IMR-90 (cell line): ENCODE results near the gene ENOX1. TPM values are rescaled to one million over a fixed set of nuclear protein-coding genes. Genes with fewer than 3 reads are reported as not detected.

Source experiments
- ATAC-seq: fragments of 200-7000 bp; cut with Tn5 transposase; 2 replicates; pipeline ENCODE4 v1.9.1; 2020; ENCODE audit warnings: low read depth, mild to moderate bottlenecking, moderate library complexity
- BruUV-seq: library from RNA; stranded (reverse); fragments of 400-500 nt; replicated peaks from 2 replicates; lab custom pipeline; 2021; lab: Mats Ljungman, UMichigan
- CTCF ChIA-PET: fragments of 300-600 bp; formaldehyde crosslinking; extraction: SDS; loops from one replicate; lab custom pipeline; 2021; ENCODE audit warnings: antibody characterized with exemption; lab: Yijun Ruan, JAX
- POLR2A ChIA-PET: fragments of 300-600 bp; sonication (Branson Sonifier 250); formaldehyde crosslinking; loops from one replicate; lab custom pipeline; 2022; ENCODE audit warnings: antibody characterized with exemption; ENCODE audit not compliant: unreplicated experiment; lab: Charles Lee
- DNase-seq: peaks from one replicate; pipeline ENCODE4 v3.0.0; 2013
- H2AFZ ChIP-seq: replicated peaks from 2 replicates; pipeline ENCODE3; 2013; ENCODE audit warnings: low read length, mild to moderate bottlenecking; ENCODE audit not compliant: poor library complexity
- H2AK5ac ChIP-seq: 2 replicates; pipeline ENCODE4 v1.6.1; 2013; ENCODE audit warnings: low read depth, low read length, inconsistent platforms
- H2AK9ac ChIP-seq: replicated peaks from 2 replicates; pipeline ENCODE3; 2013; ENCODE audit warnings: mild to moderate bottlenecking, low read depth, low read length, moderate library complexity; ENCODE audit not compliant: poor library complexity
- H2BK120ac ChIP-seq: 2 replicates; pipeline ENCODE4 v1.6.1; 2013; ENCODE audit warnings: low read depth, low read length, inconsistent platforms
- H2BK15ac ChIP-seq: 3 replicates; pipeline ENCODE4 v1.6.1; 2013; ENCODE audit warnings: low read depth, low read length, inconsistent platforms
- H2BK20ac ChIP-seq: 2 replicates; pipeline ENCODE4 v1.6.1; 2013; ENCODE audit warnings: low read depth, mild to moderate bottlenecking, inconsistent platforms, low read length, moderate library complexity
- H2BK5ac ChIP-seq: 2 replicates; pipeline ENCODE4 v1.6.1; 2013; ENCODE audit warnings: mild to moderate bottlenecking, low read depth, low read length, inconsistent platforms; ENCODE audit not compliant: poor library complexity, severe bottlenecking
- H3K14ac ChIP-seq: replicated peaks from 2 replicates; pipeline ENCODE4 v1.6.1; 2013; ENCODE audit warnings: low read depth, low read length, inconsistent platforms
- H3K18ac ChIP-seq: 2 replicates; pipeline ENCODE4 v1.6.1; 2013; ENCODE audit warnings: low read depth, low read length, control low read depth
- H3K23ac ChIP-seq: 2 replicates; pipeline ENCODE4 v1.6.1; 2013; ENCODE audit warnings: low read depth, low read length, inconsistent platforms
- H3K27ac ChIP-seq: 2 replicates; pipeline ENCODE4 v1.5.1; 2013; ENCODE audit warnings: mild to moderate bottlenecking, control low read depth, low read length; ENCODE audit not compliant: insufficient read depth
- H3K27me3 ChIP-seq: 2 replicates; pipeline ENCODE4 v1.6.1; 2013; ENCODE audit warnings: low read length; ENCODE audit not compliant: control insufficient read depth, insufficient read depth
- H3K36me3 ChIP-seq: 2 replicates; pipeline ENCODE4 v1.6.1; 2013; ENCODE audit warnings: low read length, mixed read lengths; ENCODE audit not compliant: control insufficient read depth, insufficient read depth
- H3K4ac ChIP-seq: 2 replicates; pipeline ENCODE4 v1.6.1; 2013; ENCODE audit warnings: low read depth, low read length, inconsistent platforms
- H3K4me1 ChIP-seq: 2 replicates; pipeline ENCODE4 v1.6.1; 2013; ENCODE audit warnings: low read length, mixed read lengths; ENCODE audit not compliant: control insufficient read depth, insufficient read depth
- H3K4me2 ChIP-seq: 2 replicates; pipeline ENCODE4 v1.6.1; 2013; ENCODE audit warnings: low read depth, mild to moderate bottlenecking, control low read depth, low read length, moderate library complexity
- H3K4me3 ChIP-seq: 2 replicates; pipeline ENCODE4 v1.5.1; 2013; ENCODE audit warnings: low read depth, mild to moderate bottlenecking, control low read depth, low read length, moderate library complexity; ENCODE audit not compliant: insufficient read depth
- H3K56ac ChIP-seq: 2 replicates; pipeline ENCODE4 v1.6.1; 2013; ENCODE audit warnings: low read length, inconsistent platforms; ENCODE audit not compliant: insufficient read depth; ENCODE audit errors: extremely low read depth
- H3K79me1 ChIP-seq, 2 experiments: 2 replicates each; pipeline ENCODE4 v1.6.1; 2013; ENCODE audit warnings: low read length in 2 of 2, inconsistent platforms in 1 of 2, low read depth in 1 of 2
- H3K9ac ChIP-seq: 2 replicates; pipeline ENCODE4 v1.6.1; 2013; ENCODE audit warnings: low read depth, low read length, control low read depth
- H3K9me1 ChIP-seq: 2 replicates; pipeline ENCODE4 v1.6.1; 2013; ENCODE audit warnings: low read length, inconsistent platforms; ENCODE audit not compliant: insufficient read depth
- H3K9me3 ChIP-seq: 2 replicates; pipeline ENCODE4 v1.6.1; 2013; ENCODE audit warnings: low read length; ENCODE audit not compliant: control insufficient read depth, insufficient read depth
- H4K20me1 ChIP-seq: 2 replicates; pipeline ENCODE4 v1.6.1; 2013; ENCODE audit warnings: low read length, inconsistent platforms; ENCODE audit not compliant: insufficient read depth
- H4K5ac ChIP-seq: 2 replicates; pipeline ENCODE4 v1.6.1; 2013; ENCODE audit warnings: mild to moderate bottlenecking, low read depth, low read length, control low read depth
- H4K8ac ChIP-seq, 2 experiments: 2 replicates each; pipeline ENCODE4 v1.6.1; 2013; ENCODE audit warnings: low read depth in 2 of 2, low read length in 2 of 2, control low read depth in 1 of 2, inconsistent platforms in 1 of 2
- H4K91ac ChIP-seq: 2 replicates; pipeline ENCODE4 v1.6.1; 2013; ENCODE audit warnings: low read depth, low read length, inconsistent platforms; ENCODE audit not compliant: insufficient read depth
- BHLHE40 ChIP-seq: fragments of 150-350 bp; IDR thresholded peaks from 2 replicates; pipeline ENCODE4 v1.6.1; 2016; ENCODE audit warnings: mild to moderate bottlenecking, low read depth, low read length
- CEBPB ChIP-seq: IDR thresholded peaks from 2 replicates; pipeline ENCODE4 v1.6.1; 2012; ENCODE audit warnings: low read depth, low read length, improper control_type of control experiment
- CHD1 ChIP-seq: IDR thresholded peaks from 2 replicates; pipeline ENCODE4 v1.6.1; 2012; ENCODE audit warnings: low read depth, low read length, improper control_type of control experiment
- MAFK ChIP-seq: IDR thresholded peaks from 2 replicates; pipeline ENCODE4 v1.6.1; 2012; ENCODE audit warnings: low read depth, low read length, improper control_type of control experiment
- MAZ ChIP-seq: IDR thresholded peaks from 2 replicates; pipeline ENCODE4 v1.6.1; 2012; ENCODE audit warnings: low read depth, mild to moderate bottlenecking, low read length, improper control_type of control experiment, moderate library complexity, borderline replicate concordance
- NFE2L2 ChIP-seq: fragments of 150-350 bp; IDR thresholded peaks from 2 replicates; pipeline ENCODE4 v1.6.1; 2016; ENCODE audit warnings: low read depth, mild to moderate bottlenecking, low read length
- POLR2A ChIP-seq: IDR thresholded peaks from 2 replicates; pipeline ENCODE4 v1.6.1; 2012; ENCODE audit warnings: mild to moderate bottlenecking, low read depth, low read length
- RFX5 ChIP-seq: IDR thresholded peaks from 2 replicates; pipeline ENCODE4 v1.8.0; 2012; ENCODE audit warnings: low read depth, mild to moderate bottlenecking, low read length, moderate library complexity
- WGBS, 2 experiments: methylation state at CpG; one replicate each; pipeline versions ENCODE4 v1.1.5 to v1.1.7; 2013; ENCODE audit warnings: missing lambda C conversion rate in 2 of 2; ENCODE audit not compliant: insufficient read length in 1 of 2; ENCODE audit errors: extremely low coverage in 2 of 2; 5-methylcytosine and 5-hydroxymethylcytosine counted together
- dilution Hi-C: fragments of 300-500 bp; cut with HindIII; formaldehyde crosslinking; loops from one replicate; pipeline ENCODE4 v1.14.3; 2018; ENCODE audit warnings: low sequenced_read_pairs; ENCODE audit not compliant: unreplicated experiment
- in situ Hi-C: fragments of 300-500 bp; cut with MboI; formaldehyde crosslinking; loops from 3 replicates; pipeline ENCODE4 v1.14.3; 2019; ENCODE audit warnings: low sequenced_read_pairs, inconsistent platforms, mixed read lengths
- intact Hi-C: fragments of 100-400 bp; cut with micrococcal nuclease; formaldehyde crosslinking; loops from 2 replicates; pipeline ENCODE4 v1.10.0; 2022
- polyA plus RNA-seq, 3 experiments: library from polyadenylated mRNA; depleted of rRNA; stranded (reverse); fragments of >200 nt; gene quantifications; 2 replicates each; pipeline ENCODE4 v1.2.3, GENCODE V29; 2012; ENCODE audit warnings: low replicate concordance in 1 of 3
- total RNA-seq: library from RNA; depleted of rRNA; stranded (reverse); fragments of >200 nt; gene quantifications from 2 replicates; pipeline ENCODE4 v1.2.3, GENCODE V29; 2012
- TF ChIP-seq, protein P1 (sequence below): conservative IDR thresholded peaks from 2 replicates; pipeline ENCODE4 v1.5.1; 2012; ENCODE audit warnings: mild to moderate bottlenecking, low read depth, low read length, improper control_type of control experiment

Gene ENOX1
- total and polyA plus RNA-seq, 2 of the 4 experiments (the other 2 are of a cell fraction) = 0.99 to 1.3 TPM

DNA sequence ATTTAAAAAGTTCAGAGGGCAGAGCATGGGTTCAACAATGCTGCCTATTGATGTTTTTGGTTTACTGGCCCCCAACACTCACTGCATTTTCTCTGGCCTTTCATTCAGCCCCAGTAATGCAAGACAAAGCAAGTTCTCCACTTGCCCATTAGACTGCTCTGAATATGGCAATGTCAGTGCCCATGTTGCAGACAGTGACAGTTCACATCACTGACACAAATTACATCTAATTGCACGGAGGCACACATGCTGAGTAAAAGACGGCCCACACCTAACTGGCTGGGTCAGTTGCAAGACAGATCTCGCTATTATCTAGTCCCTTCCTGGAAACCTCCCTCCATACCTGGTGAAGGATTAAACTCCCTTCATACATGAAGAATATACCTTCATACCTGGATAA, 54.0 kb downstream of the ENOX1 start:
- Histone ChIP-seq H3K9ac (no peak overlapping the region), H4K8ac (no peak overlapping the region), H3K36me3 (no peaks in the 10 kb centered on the region), H3K4ac (no peak overlapping the region), H4K5ac (no peak overlapping the region), H3K27me3 (no peaks in the 10 kb centered on the region; the same call in 1 of the 2 replicates), H2BK20ac (no peak overlapping the region), H2BK5ac (no peak overlapping the region), H3K4me1 (peaks cover 3% of the 10 kb centered on the region; the same call in 1 of the 2 replicates), H3K56ac (no peak overlapping the region), H2AK9ac (no peak overlapping the region), H3K9me1 (no peaks in the 10 kb centered on the region), H4K20me1 (no peaks in the 10 kb centered on the region), H3K18ac (no peak overlapping the region), H4K91ac (no peak overlapping the region), H2BK120ac (no peak overlapping the region), H2BK15ac (no peak overlapping the region), H3K14ac (no peak overlapping the region), H3K27ac (no peak overlapping the region), H2AFZ (no peak overlapping the region), H3K23ac (no peak overlapping the region), H3K9me3 (no peaks in the 10 kb centered on the region), H3K4me2 (no peak overlapping the region), H3K79me1 (no peaks in the 10 kb centered on the region), H2AK5ac (no peak overlapping the region), H3K4me3 (no peak overlapping the region)
- intact Hi-C loops = no loop called here
- no peak for TF ChIP-seq CHD1
- TF ChIP-seq, protein P1, sequence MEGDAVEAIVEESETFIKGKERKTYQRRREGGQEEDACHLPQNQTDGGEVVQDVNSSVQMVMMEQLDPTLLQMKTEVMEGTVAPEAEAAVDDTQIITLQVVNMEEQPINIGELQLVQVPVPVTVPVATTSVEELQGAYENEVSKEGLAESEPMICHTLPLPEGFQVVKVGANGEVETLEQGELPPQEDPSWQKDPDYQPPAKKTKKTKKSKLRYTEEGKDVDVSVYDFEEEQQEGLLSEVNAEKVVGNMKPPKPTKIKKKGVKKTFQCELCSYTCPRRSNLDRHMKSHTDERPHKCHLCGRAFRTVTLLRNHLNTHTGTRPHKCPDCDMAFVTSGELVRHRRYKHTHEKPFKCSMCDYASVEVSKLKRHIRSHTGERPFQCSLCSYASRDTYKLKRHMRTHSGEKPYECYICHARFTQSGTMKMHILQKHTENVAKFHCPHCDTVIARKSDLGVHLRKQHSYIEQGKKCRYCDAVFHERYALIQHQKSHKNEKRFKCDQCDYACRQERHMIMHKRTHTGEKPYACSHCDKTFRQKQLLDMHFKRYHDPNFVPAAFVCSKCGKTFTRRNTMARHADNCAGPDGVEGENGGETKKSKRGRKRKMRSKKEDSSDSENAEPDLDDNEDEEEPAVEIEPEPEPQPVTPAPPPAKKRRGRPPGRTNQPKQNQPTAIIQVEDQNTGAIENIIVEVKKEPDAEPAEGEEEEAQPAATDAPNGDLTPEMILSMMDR = no peak
- no peak for TF ChIP-seq NFE2L2
- no peak for TF ChIP-seq MAFK
- no peak for TF ChIP-seq BHLHE40
- TF ChIP-seq POLR2A = no peak
- TF ChIP-seq CEBPB = no peak
- TF ChIP-seq MAZ = no peak
- no peak for TF ChIP-seq RFX5
- POLR2A ChIA-PET = no interaction called here
- in situ Hi-C loops = no loop called here
- CTCF ChIA-PET = no interaction called here
- no CpG with 5 or more reads among the region's 3 CpGs for WGBS, 2 experiments
- dilution Hi-C loops = no loop called here
- no peak for DNase-seq
- BruUV-seq = no TSS peak
- ATAC-seq = no peak
